Esophagus squamous epithelium (tissue), 5 donors: Measurements from ENCODE around the gene NANOS2. TPM values are rescaled to one million over a fixed set of nuclear protein-coding genes. Genes with fewer than 3 reads are reported as not detected.

Source experiments
- DNase-seq: peaks from one replicate; lab custom pipeline; 2025; lab: John Stamatoyannopoulos, UW
- H3K27ac ChIP-seq, 4 donors: fragments of 200-600 bp; sonication (generic); one replicate each; pipeline ENCODE4 v1.5.1; 2016 to 2019; ENCODE audit warnings: mild to moderate bottlenecking in 1 of 4
- H3K27me3 ChIP-seq, 4 donors: fragments of 200-600 bp; sonication (generic); 1 replicate in 3 of 4; 2 replicates in 1 of 4; pipeline versions ENCODE4 v1.5.1 to v1.6.0; 2017 to 2021; ENCODE audit warnings: antibody characterized with exemption in 1 of 4
- H3K36me3 ChIP-seq, 3 donors: fragments of 200-600 bp; sonication (generic); one replicate each; pipeline ENCODE4 v1.5.1; 2016 to 2019
- H3K4me1 ChIP-seq, 3 donors: fragments of 200-600 bp; sonication (generic); one replicate each; pipeline ENCODE4 v1.5.1; 2017 to 2019
- H3K4me3 ChIP-seq, 4 donors: fragments of 200-600 bp; sonication (generic); 1 replicate in 3 of 4; 2 replicates in 1 of 4; pipeline ENCODE4 v1.5.1; 2016 to 2019; ENCODE audit warnings: mild to moderate bottlenecking in 2 of 4, moderate library complexity in 1 of 4
- H3K9me3 ChIP-seq, 3 donors: fragments of 200-600 bp; sonication (generic); one replicate each; pipeline ENCODE4 v1.5.1; 2016 to 2019
- POLR2A ChIP-seq, 4 donors: fragments of 450-650 bp; IDR thresholded peaks; one replicate each; pipeline ENCODE4 v1.6.1; 2017; ENCODE audit warnings: antibody characterized with exemption in 4 of 4, mild to moderate bottlenecking in 4 of 4, moderate library complexity in 3 of 4
- WGBS, 2 donors: methylation state at CpG; one replicate each; pipeline ENCODE4 v1.1.5; 2018; 5-methylcytosine and 5-hydroxymethylcytosine counted together
- intact Hi-C: fragments of 100-400 bp; cut with DNase I; formaldehyde crosslinking; loops from one replicate; pipeline ENCODE4 v1.15.0; 2022
- total RNA-seq, 4 donors: library from RNA; depleted of rRNA; stranded (reverse); fragments of >200 nt; gene quantifications; one replicate each; pipeline ENCODE4 v1.1.0, GENCODE V29; 2016
- TF ChIP-seq, protein P1 (sequence below), 6 experiments: fragments of 450-650 bp in 4 of 6; fragments of 200-600 bp in 2 of 6; sonication (generic) in 2 of 6; IDR thresholded peaks; one replicate each; pipeline ENCODE4 v1.5.1; 2016 to 2019; ENCODE audit warnings: antibody characterized with exemption in 6 of 6, mild to moderate bottlenecking in 4 of 6, moderate library complexity in 4 of 6
- donor health status: DM: yes; HTN: yes; CAD: no.

Gene NANOS2
- total RNA-seq, 4 donors from 2014 or later = not detected

DNA sequence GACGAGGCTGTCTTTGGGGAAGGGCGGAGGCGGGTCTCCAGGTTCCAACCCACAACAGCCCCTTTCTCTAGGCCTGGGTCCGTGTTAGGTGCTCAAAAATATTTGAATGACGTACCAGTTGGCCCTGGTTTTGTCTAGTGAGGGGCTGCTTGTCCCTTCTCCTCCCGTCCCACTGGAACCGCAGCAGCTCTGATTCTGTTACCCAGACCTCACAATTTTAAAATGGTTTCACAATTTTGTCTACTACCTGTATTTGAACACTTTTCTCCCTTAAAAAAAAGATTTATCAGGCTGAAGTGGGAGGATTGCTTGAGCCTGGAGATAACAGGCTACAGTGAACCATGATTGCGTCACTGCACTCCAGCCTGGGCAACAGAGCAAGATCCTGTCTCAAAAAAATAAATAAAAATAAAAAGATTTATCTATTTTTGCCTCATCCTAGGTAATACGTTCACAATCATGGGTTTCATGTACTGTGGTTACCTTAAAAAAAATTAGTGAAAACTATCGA lies 27.3 kb downstream of the NANOS2 start:
- intact Hi-C loops = no loop called here
- H3K4me3 ChIP-seq = peak overlapping the region; percentile 62 to 79 (median 71)
- H3K9me3 ChIP-seq = no peaks in the 10 kb centered on the region
- WGBS, 2 donors = 35 to 45% methylated on average over 9 to 10 of the region's 10 CpGs
- peak overlapping the region; percentile 89 to 96 (median 96) for H3K27ac ChIP-seq
- H3K36me3 ChIP-seq = peaks cover 0 to 29% (median 0%) of the 10 kb centered on the region in 3 donors
- no peak for TF ChIP-seq POLR2A (IDR thresholded peaks at IDR 0.05)
- TF ChIP-seq, protein P1, sequence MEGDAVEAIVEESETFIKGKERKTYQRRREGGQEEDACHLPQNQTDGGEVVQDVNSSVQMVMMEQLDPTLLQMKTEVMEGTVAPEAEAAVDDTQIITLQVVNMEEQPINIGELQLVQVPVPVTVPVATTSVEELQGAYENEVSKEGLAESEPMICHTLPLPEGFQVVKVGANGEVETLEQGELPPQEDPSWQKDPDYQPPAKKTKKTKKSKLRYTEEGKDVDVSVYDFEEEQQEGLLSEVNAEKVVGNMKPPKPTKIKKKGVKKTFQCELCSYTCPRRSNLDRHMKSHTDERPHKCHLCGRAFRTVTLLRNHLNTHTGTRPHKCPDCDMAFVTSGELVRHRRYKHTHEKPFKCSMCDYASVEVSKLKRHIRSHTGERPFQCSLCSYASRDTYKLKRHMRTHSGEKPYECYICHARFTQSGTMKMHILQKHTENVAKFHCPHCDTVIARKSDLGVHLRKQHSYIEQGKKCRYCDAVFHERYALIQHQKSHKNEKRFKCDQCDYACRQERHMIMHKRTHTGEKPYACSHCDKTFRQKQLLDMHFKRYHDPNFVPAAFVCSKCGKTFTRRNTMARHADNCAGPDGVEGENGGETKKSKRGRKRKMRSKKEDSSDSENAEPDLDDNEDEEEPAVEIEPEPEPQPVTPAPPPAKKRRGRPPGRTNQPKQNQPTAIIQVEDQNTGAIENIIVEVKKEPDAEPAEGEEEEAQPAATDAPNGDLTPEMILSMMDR (IDR thresholded peaks at IDR 0.05) = no peak
- peaks cover 27 to 46% (median 29%) of the 10 kb centered on the region in 3 donors for H3K4me1 ChIP-seq
- no peaks in the 10 kb centered on the region for H3K27me3 ChIP-seq
- no peak for DNase-seq

DNA sequence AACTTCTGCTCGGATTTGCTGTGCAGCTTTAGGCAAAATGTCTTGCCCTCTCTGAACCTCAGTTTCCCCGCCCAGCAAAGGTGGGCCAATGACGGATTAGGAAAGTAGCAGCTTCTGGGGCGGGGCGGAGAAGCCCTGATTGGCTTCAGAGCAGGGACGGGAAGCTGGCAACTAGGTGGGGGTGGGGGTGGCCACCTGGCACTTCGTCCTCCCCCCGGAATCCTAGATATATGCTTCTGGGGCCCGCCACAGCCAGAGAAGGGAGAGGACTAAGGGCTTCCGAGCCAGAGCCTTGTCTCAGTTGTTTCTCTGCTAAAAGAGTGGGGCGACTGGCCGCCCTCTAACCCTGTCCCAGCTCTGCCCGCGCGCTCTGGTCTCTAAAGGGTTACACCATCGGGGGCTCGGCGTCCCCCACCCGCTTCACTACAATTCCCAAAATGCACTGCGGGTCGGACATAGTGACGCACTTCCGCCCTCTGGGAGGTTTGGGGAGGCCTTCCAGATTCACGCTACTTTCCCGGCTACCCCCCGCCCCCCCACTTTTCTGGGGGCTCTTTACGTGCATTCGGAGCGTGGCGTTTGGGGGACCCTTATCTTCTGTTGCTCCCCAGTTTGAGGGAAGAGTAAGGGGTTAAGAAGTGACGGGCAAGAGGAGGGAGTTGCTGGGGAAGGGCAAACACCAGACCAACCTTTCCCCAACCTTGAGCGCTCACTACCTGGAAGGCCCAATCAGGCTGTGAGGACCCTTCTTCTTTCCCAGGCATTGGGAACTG lies 28.0 kb downstream of the NANOS2 start:
- Histone ChIP-seq H3K27ac (peak overlapping the region; percentile 89 to 96 (median 96)), H3K9me3 (no peaks in the 10 kb centered on the region), H3K36me3 (peaks cover 0 to 25% (median 0%) of the 10 kb centered on the region in 3 donors), H3K27me3 (no peaks in the 10 kb centered on the region), H3K4me1 (peaks cover 27 to 53% (median 35%) of the 10 kb centered on the region in 3 donors), H3K4me3 (peak overlapping the region; percentile 62 to 79 (median 71))
- intact Hi-C loops = no loop called here
- WGBS, 2 donors = 1% methylated on average over 16 to 18 of the region's 32 CpGs
- DNase-seq = peak; percentile 63
- peak in 2 of 4 donors; percentile 23 to 66 for TF ChIP-seq POLR2A (IDR thresholded peaks at IDR 0.05)
- TF ChIP-seq, protein P1 (IDR thresholded peaks at IDR 0.05) = peak in 1 of 6 experiments; percentile 24

DNA sequence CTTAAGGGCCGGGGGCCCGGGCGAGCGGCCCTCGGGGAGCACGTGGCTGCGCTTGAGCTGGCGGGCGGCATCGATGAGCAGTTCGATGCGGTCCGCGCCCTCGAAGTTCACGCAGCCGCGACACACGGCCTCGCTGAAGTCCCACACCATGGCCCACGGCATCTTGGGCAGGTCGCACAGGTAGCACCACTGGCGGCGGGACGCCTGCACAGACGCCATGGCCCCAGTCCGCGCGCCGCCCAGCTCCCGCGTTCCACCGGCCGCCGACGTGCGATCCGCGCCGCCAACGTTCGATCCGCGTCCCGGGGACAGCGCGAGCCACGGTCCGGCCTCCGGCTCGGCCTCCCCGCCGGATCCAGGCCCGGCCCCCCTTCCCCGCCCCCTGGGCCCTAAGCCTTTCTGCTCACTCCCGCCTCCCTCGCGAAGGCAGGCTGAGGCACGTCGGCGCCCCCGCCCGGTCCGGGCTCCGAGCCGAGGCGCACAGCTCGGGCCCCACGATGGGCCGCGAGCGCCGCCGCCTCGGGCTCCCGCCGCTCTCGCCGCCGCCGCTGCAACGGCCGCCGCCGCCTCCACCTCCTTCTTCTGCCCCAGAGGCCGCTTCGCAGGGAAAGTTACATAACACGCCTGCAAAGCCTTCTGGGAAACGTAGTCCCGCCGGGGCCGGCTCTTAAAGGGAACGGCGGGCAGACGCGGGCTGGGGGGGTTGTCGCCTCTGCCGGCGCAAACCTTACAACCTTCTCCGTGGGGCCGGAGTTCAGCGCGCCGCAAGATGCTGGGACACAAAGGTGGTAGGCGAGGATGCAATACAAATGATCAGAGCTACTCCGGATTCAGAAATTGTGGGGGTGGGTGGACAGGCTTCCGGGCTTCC lies 28.8 kb downstream of the NANOS2 start, which contains the start of gene IRF2BP1:
Gene IRF2BP1 (minus strand): TSS at position 586 of the 871 bp plus-strand sequence. CDS start 367 bp downstream, at position 219.
- Histone ChIP-seq H3K36me3 (peaks cover 0 to 21% (median 0%) of the 10 kb centered on the region in 3 donors), H3K9me3 (no peaks in the 10 kb centered on the region), H3K4me3 (peak within 1 kb of the TSS; percentile 62 to 79 (median 71)), H3K27me3 (no peaks in the 10 kb centered on the region), H3K27ac (peak within 1 kb of the TSS; percentile 89 to 96 (median 96)), H3K4me1 (peaks cover 27 to 58% (median 35%) of the 10 kb centered on the region in 3 donors)
- WGBS, 2 donors = 0% methylated on average over 3 to 8 of the region's 107 CpGs
- peak; percentile 77 for DNase-seq
- TF ChIP-seq, protein P1 (IDR thresholded peaks at IDR 0.05) = peak in 2 of 6 experiments; percentile 7 to 46
- peak in 3 of 4 donors; percentile 50 to 88 (median 74) for TF ChIP-seq POLR2A (IDR thresholded peaks at IDR 0.05)
- intact Hi-C loops = no loop called here

DNA sequence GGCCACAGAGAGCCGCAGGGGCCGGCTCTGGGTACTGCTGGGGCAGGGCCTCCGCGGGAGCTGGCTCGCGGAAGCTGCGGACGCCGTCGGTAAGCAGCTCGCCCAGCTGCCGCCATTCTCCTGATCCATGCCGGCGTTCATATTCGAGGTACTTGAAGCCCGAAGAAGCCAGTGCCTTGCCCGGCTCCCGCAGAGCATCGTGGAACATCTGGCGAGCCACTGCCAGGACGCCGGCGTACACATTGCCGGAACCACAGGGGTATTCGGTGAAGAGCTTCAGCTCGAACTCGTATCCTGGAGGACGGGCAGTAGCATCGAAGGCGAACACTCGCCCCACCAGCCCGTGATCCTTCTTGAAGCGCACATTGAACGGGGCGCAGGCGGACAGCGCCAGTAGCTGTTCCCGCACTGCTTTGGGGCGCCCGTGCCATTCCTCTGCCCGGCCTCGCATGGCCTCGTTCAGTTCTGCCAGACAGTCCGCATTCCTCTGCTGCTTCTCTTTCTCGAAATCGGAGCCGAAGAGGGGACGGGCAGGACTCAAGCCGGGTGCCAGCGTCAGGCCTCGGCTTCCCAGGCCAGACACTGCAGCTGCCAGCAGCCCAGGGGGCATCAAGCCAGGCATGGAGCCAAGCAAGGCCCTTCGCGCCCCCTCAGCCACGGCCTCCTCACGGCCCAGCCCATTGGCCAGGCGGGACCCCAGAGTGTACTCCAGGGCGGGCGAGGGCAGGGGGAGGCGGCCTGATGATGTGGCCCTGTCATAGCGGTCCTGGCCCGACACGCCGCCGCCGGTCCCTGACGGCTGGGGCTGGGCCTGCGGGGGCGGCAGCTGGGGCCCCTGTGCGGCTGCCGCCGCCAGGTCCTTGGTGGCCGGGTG lies 29.7 kb downstream of the NANOS2 start:
- intact Hi-C loops = no loop called here
- no peaks in the 10 kb centered on the region for H3K9me3 ChIP-seq
- DNase-seq = no peak
- WGBS, 2 donors = 76 to 93% methylated on average over 9 to 16 of the region's 72 CpGs
- peak overlapping the region; percentile 62 to 79 (median 71) for H3K4me3 ChIP-seq
- peaks cover 27 to 58% (median 35%) of the 10 kb centered on the region in 3 donors for H3K4me1 ChIP-seq
- no peaks in the 10 kb centered on the region for H3K27me3 ChIP-seq
- no peak for TF ChIP-seq POLR2A (IDR thresholded peaks at IDR 0.05)
- TF ChIP-seq, protein P1 (IDR thresholded peaks at IDR 0.05) = no peak
- H3K27ac ChIP-seq = peak overlapping the region; percentile 89 to 96 (median 96)
- H3K36me3 ChIP-seq = peaks cover 0 to 12% (median 0%) of the 10 kb centered on the region in 3 donors
